HCT116 (cell line): Measurements from ENCODE around the gene MUC15. TPM values are rescaled to one million over a fixed set of nuclear protein-coding genes. Genes with fewer than 3 reads are reported as not detected.

Source experiments
- ATAC-seq: fragments of 200-7000 bp; cut with Tn5 transposase; 2 replicates; pipeline ENCODE4 v1.9.1; 2020; ENCODE audit warnings: mild to moderate bottlenecking, moderate library complexity
- BruUV-seq: library from RNA; stranded (reverse); fragments of 400-500 nt; replicated peaks from 2 replicates; lab custom pipeline; 2021; lab: Mats Ljungman, UMichigan
- CTCF ChIA-PET: fragments of 300-600 bp; sonication (Branson Sonifier 250); formaldehyde crosslinking; loops from one replicate; lab custom pipeline; 2021; ENCODE audit warnings: antibody characterized with exemption; lab: Charles Lee
- POLR2A ChIA-PET: fragments of 300-600, 350-600 bp; sonication (Branson Sonifier 250); formaldehyde crosslinking; loops from one replicate; lab custom pipeline; 2021; ENCODE audit warnings: antibody characterized with exemption; lab: Charles Lee
- RAD21 ChIA-PET, 2 experiments: fragments of 300-600 bp; sonication (Branson Sonifier 250); formaldehyde crosslinking; loops; one replicate each; lab custom pipeline; 2023; ENCODE audit warnings: low total read pairs in 2 of 2; ENCODE audit not compliant: uncharacterized antibody in 2 of 2, unreplicated experiment in 2 of 2, low non-redundant PET in 1 of 2; lab: Charles Lee
- DNase-seq: peaks from one replicate; pipeline ENCODE4 v3.0.0-alpha.2; 2010; ENCODE audit warnings: low read depth, low spot score
- H2AFZ ChIP-seq: fragments of 200-600 bp; shearing (Covaris generic), sonication (generic); 2 replicates; pipeline ENCODE4 v1.6.1; 2017; ENCODE audit warnings: low read depth, mixed run types, mixed read lengths, antibody characterized with exemption, low read length; ENCODE audit not compliant: poor library complexity, severe bottlenecking
- H3K27ac ChIP-seq: 2 replicates; pipeline ENCODE4 v1.5.1; 2012; ENCODE audit warnings: low read depth, low read length
- H3K27me3 ChIP-seq: fragments of 200-600 bp; sonication (generic); 2 replicates; pipeline ENCODE4 v1.6.1; 2016; ENCODE audit warnings: mixed run types, low read length, mixed read lengths; ENCODE audit not compliant: insufficient read depth
- H3K36me3 ChIP-seq, 2 experiments: fragments of 200-500 bp in 1 of 2; fragments of 200-600 bp in 1 of 2; sonication (Bioruptor generic) in 1 of 2; sonication (generic) in 1 of 2; 2 replicates each; pipeline versions ENCODE4 v1.5.1 to v1.6.1; 2014 to 2016; ENCODE audit warnings: low read length in 2 of 2, inconsistent platforms in 1 of 2, mixed read lengths in 1 of 2, mixed run types in 1 of 2; ENCODE audit not compliant: insufficient read depth in 2 of 2, control insufficient read depth in 1 of 2
- H3K4me1 ChIP-seq, 2 experiments: fragments of 200-600 bp in 1 of 2; sonication (generic) in 1 of 2; 2 replicates each; pipeline versions ENCODE4 v1.5.1 to v1.6.1; 2012 to 2017; ENCODE audit warnings: low read length in 2 of 2, inconsistent platforms in 1 of 2, mild to moderate bottlenecking in 1 of 2, mixed read lengths in 1 of 2, mixed run types in 1 of 2, moderate library complexity in 1 of 2; ENCODE audit not compliant: insufficient read depth in 2 of 2, control insufficient read depth in 1 of 2
- H3K4me2 ChIP-seq: fragments of 200-600 bp; sonication (generic); 2 replicates; pipeline ENCODE4 v1.6.1; 2017; ENCODE audit warnings: mixed run types, low read length, mixed read lengths
- H3K4me3 ChIP-seq, 2 experiments: fragments of 200-600 bp in 1 of 2; sonication (generic) in 1 of 2; replicated peaks in 1 of 2; 2 replicates each; pipeline ENCODE4 v1.5.1; 2011 to 2016; ENCODE audit warnings: low read length in 2 of 2, control low read depth in 1 of 2, low read depth in 1 of 2, mild to moderate bottlenecking in 1 of 2, mixed read lengths in 1 of 2, mixed run types in 1 of 2
- H3K79me2 ChIP-seq: fragments of 200-600 bp; sonication (generic); 2 replicates; pipeline ENCODE4 v1.6.1; 2017; ENCODE audit warnings: mild to moderate bottlenecking, mixed run types, low read length, moderate library complexity, mixed read lengths; ENCODE audit not compliant: insufficient read depth
- H3K9ac ChIP-seq: fragments of 200-600 bp; sonication (generic); 2 replicates; pipeline ENCODE4 v1.6.1; 2016; ENCODE audit warnings: low read length, mixed read lengths
- H3K9me2 ChIP-seq: fragments of 200-600 bp; sonication (generic), shearing (Covaris generic); 2 replicates; pipeline ENCODE4 v1.6.1; 2017; ENCODE audit warnings: mixed run types, mild to moderate bottlenecking, moderate library complexity; ENCODE audit not compliant: insufficient read depth
- H3K9me3 ChIP-seq, 2 experiments: fragments of 200-500 bp in 1 of 2; fragments of 200-600 bp in 1 of 2; sonication (Bioruptor generic) in 1 of 2; sonication (generic) in 1 of 2; 2 replicates each; pipeline ENCODE4 v1.6.1; 2014 to 2017; ENCODE audit warnings: low read length in 2 of 2, mixed read lengths in 2 of 2, inconsistent platforms in 1 of 2, low read depth in 1 of 2, mild to moderate bottlenecking in 1 of 2, mixed run types in 1 of 2, moderate library complexity in 1 of 2; ENCODE audit not compliant: control insufficient read depth in 1 of 2, insufficient read depth in 1 of 2
- H4K20me1 ChIP-seq: fragments of 200-600 bp; sonication (generic), shearing (Covaris generic); 2 replicates; pipeline ENCODE4 v1.6.1; 2017; ENCODE audit warnings: mixed run types, mild to moderate bottlenecking, moderate library complexity; ENCODE audit not compliant: insufficient read depth
- ATF3 ChIP-seq: IDR thresholded peaks from 2 replicates; pipeline ENCODE4 v1.6.1; 2012
- CBX3 ChIP-seq: IDR thresholded peaks from 2 replicates; pipeline ENCODE4 v1.6.1; 2012; ENCODE audit warnings: low read depth
- CTCF ChIP-seq, 3 experiments: fragments of 200-600 bp in 1 of 3; sonication (generic) in 1 of 3; IDR thresholded peaks in 2 of 3; conservative IDR thresholded peaks in 1 of 3; 2 replicates each; pipeline ENCODE4 v1.5.1; 2012 to 2017; ENCODE audit warnings: low read depth in 2 of 3, low read length in 2 of 3, antibody characterized with exemption in 1 of 3, borderline replicate concordance in 1 of 3, control low read depth in 1 of 3, mild to moderate bottlenecking in 1 of 3, mixed read lengths in 1 of 3, mixed run types in 1 of 3, moderate library complexity in 1 of 3; ENCODE audit not compliant: insufficient read depth in 1 of 3
- EGR1 ChIP-seq: IDR thresholded peaks from 2 replicates; pipeline ENCODE4 v1.6.1; 2012; ENCODE audit warnings: low read depth
- ELF1 ChIP-seq: IDR thresholded peaks from 2 replicates; pipeline ENCODE4 v1.6.1; 2012; ENCODE audit warnings: low read depth, borderline replicate concordance
- EZH2 ChIP-seq: fragments of 200-600 bp; sonication (generic); IDR thresholded peaks from 2 replicates; pipeline ENCODE4 v1.6.1; 2017; ENCODE audit warnings: antibody characterized with exemption, mixed run types
- EZH2phosphoT487 ChIP-seq: fragments of 200-600 bp; IDR thresholded peaks from 2 replicates; pipeline ENCODE4 v1.6.1; 2018; ENCODE audit warnings: antibody characterized with exemption, borderline replicate concordance
- JUND ChIP-seq: IDR thresholded peaks from 2 replicates; pipeline ENCODE4 v1.6.1; 2012
- POLR2AphosphoS5 ChIP-seq: IDR thresholded peaks from 2 replicates; pipeline ENCODE4 v1.6.1; 2011; ENCODE audit warnings: mild to moderate bottlenecking, low read depth, low read length, moderate library complexity
- SP1 ChIP-seq: IDR thresholded peaks from 2 replicates; pipeline ENCODE4 v1.6.1; 2012; ENCODE audit warnings: low read depth
- TCF7L2 ChIP-seq: IDR thresholded peaks from 2 replicates; pipeline ENCODE4 v1.7.0; 2011; ENCODE audit warnings: borderline replicate concordance, inconsistent platforms; ENCODE audit not compliant: insufficient read depth, insufficient read length; ENCODE audit errors: extremely low read depth
- YY1 ChIP-seq: IDR thresholded peaks from 2 replicates; pipeline ENCODE4 v1.6.1; 2011; ENCODE audit warnings: low read length, low read depth, moderate library complexity, mild to moderate bottlenecking; ENCODE audit not compliant: insufficient replicate concordance; ENCODE audit errors: extremely low read depth
- ZNF274 ChIP-seq: fragments of 200-500 bp; sonication (Bioruptor generic); IDR thresholded peaks from 2 replicates; pipeline ENCODE4 v1.6.1; 2014; ENCODE audit warnings: mild to moderate bottlenecking, low read depth, low read length, inconsistent platforms
- intact Hi-C: fragments of 100-400 bp; cut with micrococcal nuclease; formaldehyde crosslinking; loops from 2 replicates; pipeline ENCODE4 v1.10.0; 2022
- total RNA-seq: library from RNA; stranded (reverse); gene quantifications from one replicate; pipeline ENCODE4 v1.2.1, GENCODE V29; 2021; ENCODE audit not compliant: unreplicated experiment

MUC15 gene
- total RNA-seq, 1 experiment from 2014 or later, result not detected

- Histone ChIP-seq H3K4me1 (no peaks in the 10 kb centered on the region), H3K36me3 (no peaks in the 10 kb centered on the region), H3K27me3 (no peaks in the 10 kb centered on the region), H4K20me1 (no peaks in the 10 kb centered on the region)
- ATAC-seq, result no peak
- POLR2A ChIA-PET, result no interaction called here
- TF ChIP-seq ELF1 (no peak), ATF3 (no peak), ZNF274 (no peak), POLR2AphosphoS5 (no peak), TCF7L2 (no peak)
- TF ChIP-seq, all 23 proteins: peak for 0
- Histone ChIP-seq H3K4me2 (no peak overlapping the region), H3K9ac (no peak overlapping the region), H3K9me3 (peaks cover 0 to 23% of the 10 kb centered on the region in 2 experiments; a peak in 1 of 4 replicates), H3K9me2 (no peaks in the 10 kb centered on the region), H3K27ac (no peak overlapping the region), H3K4me3 (no peak overlapping the region), H2AFZ (no peak overlapping the region), H3K79me2 (no peaks in the 10 kb centered on the region)
- no TSS peak for BruUV-seq
- ChIA-PET CTCF (no interaction called here), RAD21 (no interaction called here)
- intact Hi-C loops, result no loop called here
- no peak for DNase-seq
These were observed 22.9 kb downstream of the MUC15 start for GRCh38 chr11:26549176-26549575.

- no peaks in the 10 kb centered on the region for H3K9me2 ChIP-seq
- H3K4me1 ChIP-seq, result no peaks in the 10 kb centered on the region
- H3K79me2 ChIP-seq, result no peaks in the 10 kb centered on the region
- intact Hi-C loops, result no loop called here
- no peak for DNase-seq
- peaks cover 3 to 6% of the 10 kb centered on the region in 2 experiments; a peak in 1 of 4 replicates for H3K9me3 ChIP-seq
- no TSS peak for BruUV-seq
- no peaks in the 10 kb centered on the region for H3K27me3 ChIP-seq
- H3K36me3 ChIP-seq, result no peaks in the 10 kb centered on the region
- H2AFZ ChIP-seq, result no peak overlapping the region
- no peak overlapping the region for H3K4me3 ChIP-seq
- ChIA-PET CTCF (no interaction called here), POLR2A (no interaction called here), RAD21 (no interaction called here)
- no peak overlapping the region for H3K27ac ChIP-seq
- no peak for TF ChIP-seq YY1
- no peak for TF ChIP-seq CBX3
- no peak for TF ChIP-seq JUND
- no peak for TF ChIP-seq SP1
- TF ChIP-seq ZNF274, result no peak
- TF ChIP-seq EZH2phosphoT487, result no peak
- no peak for TF ChIP-seq EZH2
- no peak for TF ChIP-seq CTCF (IDR thresholded peaks at IDR 0.05 in 2 of 3, conservative IDR thresholded peaks at IDR 0.05 in 1 of 3; ENCODE audit: borderline replicate concordance in 1 of 3, insufficient read depth in 1 of 3, low read depth in 2 of 3, low read length in 2 of 3)
- TF ChIP-seq ELF1, result no peak
- no peak for TF ChIP-seq EGR1
- H4K20me1 ChIP-seq, result no peaks in the 10 kb centered on the region
- no peak for ATAC-seq
- H3K4me2 ChIP-seq, result no peak overlapping the region
- H3K9ac ChIP-seq, result no peak overlapping the region
These were observed 30.2 kb downstream of the MUC15 start for GRCh38 chr11:26541870-26542269.
